GM21390 (cell line): ENCODE data around the gene BICC1.

Experiments used
- ATAC-seq: cut with Tn5 transposase; IDR thresholded peaks from one replicate; pipeline ENCODE4 v1.9.1; 2021; ENCODE audit not compliant: unreplicated experiment

BICC1 gene

GRCh38 chr10:58772758-58773157 lies 260.1 kb downstream of the BICC1 start:
- no peak for ATAC-seq

- ATAC-seq = no peak
Measured at GRCh38 chr10:58773341-58773740, 260.7 kb downstream of the BICC1 start.

GRCh38 chr10:58773944-58774343 lies 261.3 kb downstream of the BICC1 start:
- no peak for ATAC-seq

GRCh38 chr10:58775960-58776567 lies 263.4 kb downstream of the BICC1 start:
- ATAC-seq = no peak

- ATAC-seq = no peak
Measured at GRCh38 chr10:58776568-58777318, 264.1 kb downstream of the BICC1 start.

- no peak for ATAC-seq
Measured at GRCh38 chr10:58778966-58779365, 266.3 kb downstream of the BICC1 start.

- no peak for ATAC-seq
Measured at GRCh38 chr10:58779594-58779993, 266.9 kb downstream of the BICC1 start.

- ATAC-seq = no peak
Measured at GRCh38 chr10:58780476-58780875, 267.8 kb downstream of the BICC1 start.

- no peak for ATAC-seq
Measured at GRCh38 chr10:58781873-58782488, 269.3 kb downstream of the BICC1 start.

GRCh38 chr10:58782876-58783851 lies 270.5 kb downstream of the BICC1 start:
- ATAC-seq = no peak

GRCh38 chr10:58784361-58784760 lies 271.7 kb downstream of the BICC1 start:
- ATAC-seq = no peak

GRCh38 chr10:58785354-58785753 lies 272.7 kb downstream of the BICC1 start:
- no peak for ATAC-seq

GRCh38 chr10:58791137-58791536 lies 278.5 kb downstream of the BICC1 start:
- ATAC-seq = no peak

GRCh38 chr10:58795560-58795959 lies 282.9 kb downstream of the BICC1 start:
- ATAC-seq = no peak

GRCh38 chr10:58796242-58796641 lies 283.6 kb downstream of the BICC1 start:
- no peak for ATAC-seq

- no peak for ATAC-seq
Measured at GRCh38 chr10:58796824-58797223, 284.2 kb downstream of the BICC1 start.

GRCh38 chr10:58797356-58797755 lies 284.7 kb downstream of the BICC1 start:
- no peak for ATAC-seq

GRCh38 chr10:58802047-58802446 lies 289.4 kb downstream of the BICC1 start:
- no peak for ATAC-seq

GRCh38 chr10:58806323-58806722 lies 293.7 kb downstream of the BICC1 start:
- ATAC-seq = no peak

GRCh38 chr10:58806970-58807628 lies 294.4 kb downstream of the BICC1 start:
- ATAC-seq = no peak

- no peak for ATAC-seq
Measured at GRCh38 chr10:58807629-58808022, 295.0 kb downstream of the BICC1 start.
